ENCODE results near the gene SPG21. TPM values are rescaled to one million over a fixed set of nuclear protein-coding genes. Genes with fewer than 3 reads are reported as not detected.

SPG21 gene
- total and polyA plus RNA-seq, 2 of the 13 experiments (the other 11 are each of a cell fraction or from before 2014, with no cell fraction given), result 36.7 to 42.4 TPM

DNA sequence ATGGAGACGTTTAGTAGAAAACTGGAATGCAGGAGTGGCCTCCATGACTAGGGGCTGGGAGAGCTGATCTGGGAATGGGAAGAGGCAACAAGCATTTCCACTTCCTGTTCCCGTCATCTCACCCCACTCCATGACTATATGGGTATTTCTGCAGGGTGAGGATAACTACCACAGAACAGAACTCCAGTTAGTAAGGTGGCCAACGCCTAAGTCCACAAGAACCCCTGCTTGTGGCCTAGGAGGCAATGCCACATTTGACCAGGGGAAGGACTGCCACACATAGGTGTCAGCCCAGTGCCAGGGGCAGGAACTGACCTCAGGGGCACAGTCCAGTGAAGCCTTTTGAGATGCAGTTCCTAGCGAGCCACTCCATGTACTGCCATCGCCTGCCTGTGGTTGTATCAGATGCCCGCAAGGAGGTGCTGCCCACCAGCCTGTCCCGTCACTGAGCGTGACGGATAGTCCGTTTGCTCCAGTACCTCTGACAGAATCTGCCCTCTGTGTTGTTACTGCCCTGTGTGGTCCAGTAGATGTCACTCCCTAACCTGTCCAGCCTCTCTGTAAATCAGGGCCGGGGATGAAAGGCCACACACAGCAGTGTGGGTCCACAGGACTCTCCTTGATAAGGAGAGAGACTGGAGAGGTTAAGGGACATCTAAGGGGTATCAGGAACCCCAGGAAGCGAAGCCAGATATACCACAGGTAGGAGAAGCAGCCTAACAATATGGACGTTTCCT lies 43.3 kb upstream of the SPG21 start (continued):
- TF ChIP-seq KAT8 (CRISPR knock-in tag; IDR thresholded peaks at IDR 0.05) (peak; percentile 46), TOPORS (CRISPR knock-in tag; IDR thresholded peaks at IDR 0.05) (peak; percentile 75; the same call in 1 of the 2 replicates), EZH2 (conservative IDR thresholded peaks at IDR 0.05; ENCODE audit: low read depth, low read length) (no peak), ZNF644 (CRISPR knock-in tag; IDR thresholded peaks at IDR 0.05; ENCODE audit: low read depth) (no peak), HNF4A (CRISPR knock-in tag; IDR thresholded peaks at IDR 0.05) (peak; percentile 82), SMYD3 (CRISPR knock-in tag; IDR thresholded peaks at IDR 0.05) (0 out of 2 replicates have a peak, but pooled peaks have one; percentile 33), RFXANK (CRISPR knock-in tag; IDR thresholded peaks at IDR 0.05) (no peak), ZNF619 (CRISPR knock-in tag; IDR thresholded peaks at IDR 0.05) (0 out of 2 replicates have a peak, but pooled peaks have one; percentile 28), SETDB1 (CRISPR knock-in tag; IDR thresholded peaks at IDR 0.05; ENCODE audit: borderline replicate concordance) (no peak), ONECUT2 (CRISPR knock-in tag; IDR thresholded peaks at IDR 0.05) (no peak), ZNF484 (CRISPR knock-in tag; IDR thresholded peaks at IDR 0.05; ENCODE audit: borderline replicate concordance, low read depth) (no peak), ZNF678 (CRISPR knock-in tag; IDR thresholded peaks at IDR 0.05) (no peak), ZNF510 (CRISPR knock-in tag; IDR thresholded peaks at IDR 0.05; ENCODE audit: low read depth) (no peak), ZSCAN12 (CRISPR knock-in tag; IDR thresholded peaks at IDR 0.05) (no peak), KDM6A (CRISPR knock-in tag; IDR thresholded peaks at IDR 0.05; ENCODE audit: low read depth) (no peak; the same call in 1 of the 2 replicates), RAD51 (IDR thresholded peaks at IDR 0.05; ENCODE audit: borderline replicate concordance) (no peak), SKI (IDR thresholded peaks at IDR 0.05; ENCODE audit: partially characterized antibody) (peak; percentile 54)
- TF ChIP-seq, protein P1, sequence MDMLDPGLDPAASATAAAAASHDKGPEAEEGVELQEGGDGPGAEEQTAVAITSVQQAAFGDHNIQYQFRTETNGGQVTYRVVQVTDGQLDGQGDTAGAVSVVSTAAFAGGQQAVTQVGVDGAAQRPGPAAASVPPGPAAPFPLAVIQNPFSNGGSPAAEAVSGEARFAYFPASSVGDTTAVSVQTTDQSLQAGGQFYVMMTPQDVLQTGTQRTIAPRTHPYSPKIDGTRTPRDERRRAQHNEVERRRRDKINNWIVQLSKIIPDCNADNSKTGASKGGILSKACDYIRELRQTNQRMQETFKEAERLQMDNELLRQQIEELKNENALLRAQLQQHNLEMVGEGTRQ (IDR thresholded peaks at IDR 0.05; ENCODE audit: low read depth, low read length), result no peak
- TF ChIP-seq, protein P1 (CRISPR knock-in tag; IDR thresholded peaks at IDR 0.05; ENCODE audit: borderline replicate concordance), result no peak
- TF ChIP-seq, protein P2, sequence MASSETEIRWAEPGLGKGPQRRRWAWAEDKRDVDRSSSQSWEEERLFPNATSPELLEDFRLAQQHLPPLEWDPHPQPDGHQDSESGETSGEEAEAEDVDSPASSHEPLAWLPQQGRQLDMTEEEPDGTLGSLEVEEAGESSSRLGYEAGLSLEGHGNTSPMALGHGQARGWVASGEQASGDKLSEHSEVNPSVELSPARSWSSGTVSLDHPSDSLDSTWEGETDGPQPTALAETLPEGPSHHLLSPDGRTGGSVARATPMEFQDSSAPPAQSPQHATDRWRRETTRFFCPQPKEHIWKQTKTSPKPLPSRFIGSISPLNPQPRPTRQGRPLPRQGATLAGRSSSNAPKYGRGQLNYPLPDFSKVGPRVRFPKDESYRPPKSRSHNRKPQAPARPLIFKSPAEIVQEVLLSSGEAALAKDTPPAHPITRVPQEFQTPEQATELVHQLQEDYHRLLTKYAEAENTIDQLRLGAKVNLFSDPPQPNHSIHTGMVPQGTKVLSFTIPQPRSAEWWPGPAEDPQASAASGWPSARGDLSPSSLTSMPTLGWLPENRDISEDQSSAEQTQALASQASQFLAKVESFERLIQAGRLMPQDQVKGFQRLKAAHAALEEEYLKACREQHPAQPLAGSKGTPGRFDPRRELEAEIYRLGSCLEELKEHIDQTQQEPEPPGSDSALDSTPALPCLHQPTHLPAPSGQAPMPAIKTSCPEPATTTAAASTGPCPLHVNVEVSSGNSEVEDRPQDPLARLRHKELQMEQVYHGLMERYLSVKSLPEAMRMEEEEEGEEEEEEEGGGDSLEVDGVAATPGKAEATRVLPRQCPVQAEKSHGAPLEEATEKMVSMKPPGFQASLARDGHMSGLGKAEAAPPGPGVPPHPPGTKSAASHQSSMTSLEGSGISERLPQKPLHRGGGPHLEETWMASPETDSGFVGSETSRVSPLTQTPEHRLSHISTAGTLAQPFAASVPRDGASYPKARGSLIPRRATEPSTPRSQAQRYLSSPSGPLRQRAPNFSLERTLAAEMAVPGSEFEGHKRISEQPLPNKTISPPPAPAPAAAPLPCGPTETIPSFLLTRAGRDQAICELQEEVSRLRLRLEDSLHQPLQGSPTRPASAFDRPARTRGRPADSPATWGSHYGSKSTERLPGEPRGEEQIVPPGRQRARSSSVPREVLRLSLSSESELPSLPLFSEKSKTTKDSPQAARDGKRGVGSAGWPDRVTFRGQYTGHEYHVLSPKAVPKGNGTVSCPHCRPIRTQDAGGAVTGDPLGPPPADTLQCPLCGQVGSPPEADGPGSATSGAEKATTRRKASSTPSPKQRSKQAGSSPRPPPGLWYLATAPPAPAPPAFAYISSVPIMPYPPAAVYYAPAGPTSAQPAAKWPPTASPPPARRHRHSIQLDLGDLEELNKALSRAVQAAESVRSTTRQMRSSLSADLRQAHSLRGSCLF (CRISPR knock-in tag; IDR thresholded peaks at IDR 0.05; ENCODE audit: borderline replicate concordance), result no peak
- TF ChIP-seq, protein P3, sequence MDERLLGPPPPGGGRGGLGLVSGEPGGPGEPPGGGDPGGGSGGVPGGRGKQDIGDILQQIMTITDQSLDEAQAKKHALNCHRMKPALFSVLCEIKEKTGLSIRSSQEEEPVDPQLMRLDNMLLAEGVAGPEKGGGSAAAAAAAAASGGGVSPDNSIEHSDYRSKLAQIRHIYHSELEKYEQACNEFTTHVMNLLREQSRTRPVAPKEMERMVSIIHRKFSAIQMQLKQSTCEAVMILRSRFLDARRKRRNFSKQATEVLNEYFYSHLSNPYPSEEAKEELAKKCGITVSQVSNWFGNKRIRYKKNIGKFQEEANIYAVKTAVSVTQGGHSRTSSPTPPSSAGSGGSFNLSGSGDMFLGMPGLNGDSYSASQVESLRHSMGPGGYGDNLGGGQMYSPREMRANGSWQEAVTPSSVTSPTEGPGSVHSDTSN (CRISPR knock-in tag; IDR thresholded peaks at IDR 0.05), result peak; percentile 65
